A549 treated with RU486 at 1 μM for 4 hours (cell line): Measurements from ENCODE around the gene FBN1. TPM values are rescaled to one million over a fixed set of nuclear protein-coding genes. Genes with fewer than 3 reads are reported as not detected.

Experiments
- total RNA-seq: library from RNA; stranded (reverse); fragments of 200-300 nt; extraction: Qiagen RNA extraction; gene quantifications from 5 replicates; pipeline ENCODE4 v1.2.3, GENCODE V29; 2022; ENCODE audit warnings: low read depth

Gene FBN1
- 6.3 to 8.5 TPM (median 7.0 TPM) in 5 replicates for total RNA-seq

GRCh38 chr15:48645558-48646330 lies at the start of gene FBN1:
Gene FBN1, minus strand, starts transcription at chr15:48645709. Its CDS starts 940 bp downstream, at chr15:48644769.

Other genes with a start within 250 kb of the FBN1 start
- gene CEP152, start 165.4 kb upstream of the FBN1 start, total RNA-seq = 3.2 to 10.5 TPM (median 4.2 TPM) in 5 replicates
- 105 to 137 TPM (median 116 TPM) in 5 replicates for gene EID1, start 232.4 kb upstream of the FBN1 start, total RNA-seq